Measurements from ENCODE around the gene RNF182.

DNA sequence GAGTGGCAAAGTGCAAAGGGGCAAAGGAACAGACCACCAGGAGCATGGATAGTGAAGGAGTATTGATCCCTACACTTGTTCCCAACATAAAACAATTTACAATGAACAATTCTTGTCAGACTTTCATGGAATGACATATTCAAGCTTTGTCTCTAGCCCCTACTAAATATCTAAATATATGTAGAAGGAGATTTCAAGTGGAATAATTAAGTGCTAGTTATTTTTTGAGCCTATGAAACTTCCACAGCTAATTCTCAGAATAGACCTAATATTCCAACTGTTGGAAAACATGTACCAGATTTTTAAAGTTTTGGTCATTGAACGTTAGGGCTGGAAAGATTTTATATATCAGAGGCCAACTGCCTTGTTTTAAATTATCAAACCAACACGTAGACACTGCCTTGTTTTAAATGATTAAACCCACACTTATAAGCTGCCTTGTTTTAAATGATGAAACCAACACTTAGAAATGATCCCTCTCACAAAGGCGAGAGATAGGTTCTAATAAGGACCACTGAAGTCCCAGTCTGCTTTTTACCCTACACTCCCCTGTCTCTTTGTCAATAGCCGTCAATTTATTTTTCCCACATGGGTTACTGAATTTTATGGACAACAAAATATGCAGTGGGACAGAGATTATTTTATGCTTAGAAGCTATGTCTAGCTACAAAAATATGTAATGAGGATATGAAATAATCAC is 62.1 kb downstream of the RNF182 start:
- TF ChIP-seq, protein P1, sequence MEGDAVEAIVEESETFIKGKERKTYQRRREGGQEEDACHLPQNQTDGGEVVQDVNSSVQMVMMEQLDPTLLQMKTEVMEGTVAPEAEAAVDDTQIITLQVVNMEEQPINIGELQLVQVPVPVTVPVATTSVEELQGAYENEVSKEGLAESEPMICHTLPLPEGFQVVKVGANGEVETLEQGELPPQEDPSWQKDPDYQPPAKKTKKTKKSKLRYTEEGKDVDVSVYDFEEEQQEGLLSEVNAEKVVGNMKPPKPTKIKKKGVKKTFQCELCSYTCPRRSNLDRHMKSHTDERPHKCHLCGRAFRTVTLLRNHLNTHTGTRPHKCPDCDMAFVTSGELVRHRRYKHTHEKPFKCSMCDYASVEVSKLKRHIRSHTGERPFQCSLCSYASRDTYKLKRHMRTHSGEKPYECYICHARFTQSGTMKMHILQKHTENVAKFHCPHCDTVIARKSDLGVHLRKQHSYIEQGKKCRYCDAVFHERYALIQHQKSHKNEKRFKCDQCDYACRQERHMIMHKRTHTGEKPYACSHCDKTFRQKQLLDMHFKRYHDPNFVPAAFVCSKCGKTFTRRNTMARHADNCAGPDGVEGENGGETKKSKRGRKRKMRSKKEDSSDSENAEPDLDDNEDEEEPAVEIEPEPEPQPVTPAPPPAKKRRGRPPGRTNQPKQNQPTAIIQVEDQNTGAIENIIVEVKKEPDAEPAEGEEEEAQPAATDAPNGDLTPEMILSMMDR (IDR thresholded peaks at IDR 0.05): no peak
- TF ChIP-seq, protein P2, sequence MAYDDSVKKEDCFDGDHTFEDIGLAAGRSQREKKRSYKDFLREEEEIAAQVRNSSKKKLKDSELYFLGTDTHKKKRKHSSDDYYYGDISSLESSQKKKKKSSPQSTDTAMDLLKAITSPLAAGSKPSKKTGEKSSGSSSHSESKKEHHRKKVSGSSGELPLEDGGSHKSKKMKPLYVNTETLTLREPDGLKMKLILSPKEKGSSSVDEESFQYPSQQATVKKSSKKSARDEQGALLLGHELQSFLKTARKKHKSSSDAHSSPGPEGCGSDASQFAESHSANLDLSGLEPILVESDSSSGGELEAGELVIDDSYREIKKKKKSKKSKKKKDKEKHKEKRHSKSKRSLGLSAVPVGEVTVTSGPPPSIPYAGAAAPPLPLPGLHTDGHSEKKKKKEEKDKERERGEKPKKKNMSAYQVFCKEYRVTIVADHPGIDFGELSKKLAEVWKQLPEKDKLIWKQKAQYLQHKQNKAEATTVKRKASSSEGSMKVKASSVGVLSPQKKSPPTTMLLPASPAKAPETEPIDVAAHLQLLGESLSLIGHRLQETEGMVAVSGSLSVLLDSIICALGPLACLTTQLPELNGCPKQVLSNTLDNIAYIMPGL (CRISPR knock-in tag; IDR thresholded peaks at IDR 0.05; ENCODE audit: borderline replicate concordance): no peak
- TF ChIP-seq RFX5 (IDR thresholded peaks at IDR 0.05) (no peak), NFE2L2 (conservative IDR thresholded peaks at IDR 0.05; ENCODE audit: low read length) (no peak), POLR2A (IDR thresholded peaks at IDR 0.05; ENCODE audit: low read length) (no peak), HOXB5 (CRISPR knock-in tag; IDR thresholded peaks at IDR 0.05) (no peak), MAZ (IDR thresholded peaks at IDR 0.05; ENCODE audit: borderline replicate concordance, low read depth, low read length) (no peak), HDAC2 (IDR thresholded peaks at IDR 0.05) (no peak), TFCP2L1 (CRISPR knock-in tag; IDR thresholded peaks at IDR 0.05) (no peak)
- TF ChIP-seq, protein P3, sequence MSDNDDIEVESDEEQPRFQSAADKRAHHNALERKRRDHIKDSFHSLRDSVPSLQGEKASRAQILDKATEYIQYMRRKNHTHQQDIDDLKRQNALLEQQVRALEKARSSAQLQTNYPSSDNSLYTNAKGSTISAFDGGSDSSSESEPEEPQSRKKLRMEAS (IDR thresholded peaks at IDR 0.05): no peak

Measured in A549 (cell line).